ENCODE measurements around the gene RNF208.

GRCh38 chr9:137201205-137201868 lies 20.7 kb downstream of the RNF208 start:
- TF ChIP-seq CTCF (IDR thresholded peaks at IDR 0.05; ENCODE audit: borderline replicate concordance, extremely low read depth, low read length, poor library complexity, severe bottlenecking), result no peak
- no peak for TF ChIP-seq EZH2 (IDR thresholded peaks at IDR 0.05; ENCODE audit: borderline replicate concordance, low read depth, low read length, severe bottlenecking)
